ENCODE measurements around the gene RNF5. TPM values are rescaled to one million over a fixed set of nuclear protein-coding genes. Genes with fewer than 3 reads are reported as not detected.

Gene RNF5
- total and polyA plus RNA-seq, 4 donors: 45.2 to 94.4 (median 61.5) TPM

GRCh38 chr6:32146687-32147086 lies 31.5 kb upstream of the RNF5 start:
- Histone ChIP-seq H3K4me3 (no peak overlapping the region), H3K4me1 (ENCODE audit: control insufficient read depth in 5 of 5, insufficient read depth in 5 of 5, low read length in 5 of 5) (peaks cover 0 to 12% (median 2%) of the 10 kb centered on the region in 5 donors), H3K36me3 (ENCODE audit: control insufficient read depth in 4 of 4, insufficient read depth in 4 of 4, low read length in 4 of 4) (no peaks in the 10 kb centered on the region), H3K27me3 (ENCODE audit: control insufficient read depth in 3 of 3, insufficient read depth in 3 of 3, low read length in 2 of 3) (peaks cover 0 to 57% (median 33%) of the 10 kb centered on the region in 3 donors), H3K27ac (ENCODE audit: low read depth in 1 of 2, low read length in 1 of 2) (no peak overlapping the region), H3K9ac (ENCODE audit: insufficient read depth in 1 of 2, low read length in 2 of 2) (no peak overlapping the region), H3K9me3 (ENCODE audit: control insufficient read depth in 4 of 4, insufficient read depth in 3 of 4, low read length in 3 of 4) (peaks cover 0 to 2% (median 0%) of the 10 kb centered on the region in 4 donors)
- WGBS, 2 donors: 47 to 54% methylated on average over 4 of the region's 4 CpGs
- ATAC-seq (ENCODE audit: insufficient read depth, low FRiP score) (no peak), DNase-seq (no peak)
- TF ChIP-seq CTCF (IDR thresholded peaks at IDR 0.05; ENCODE audit: control extremely low read depth, extremely low read depth): no peak

GRCh38 chr6:32147401-32148132 lies 30.6 kb upstream of the RNF5 start:
- Histone ChIP-seq H3K27me3 (ENCODE audit: control insufficient read depth in 3 of 3, insufficient read depth in 3 of 3, low read length in 2 of 3) (peaks cover 0 to 57% (median 40%) of the 10 kb centered on the region in 3 donors), H3K9me3 (ENCODE audit: control insufficient read depth in 4 of 4, insufficient read depth in 3 of 4, low read length in 3 of 4) (peaks cover 0 to 2% (median 0%) of the 10 kb centered on the region in 4 donors), H3K4me3 (no peak overlapping the region), H3K4me1 (ENCODE audit: control insufficient read depth in 5 of 5, insufficient read depth in 5 of 5, low read length in 5 of 5) (peaks cover 0 to 17% (median 7%) of the 10 kb centered on the region in 5 donors), H3K27ac (ENCODE audit: low read depth in 1 of 2, low read length in 1 of 2) (no peak overlapping the region), H3K36me3 (ENCODE audit: control insufficient read depth in 4 of 4, insufficient read depth in 4 of 4, low read length in 4 of 4) (no peaks in the 10 kb centered on the region), H3K9ac (ENCODE audit: insufficient read depth in 1 of 2, low read length in 2 of 2) (no peak overlapping the region)
- DNase-seq (no peak), ATAC-seq (ENCODE audit: insufficient read depth, low FRiP score) (no peak)
- WGBS, 2 donors: 87 to 94% methylated on average over 4 of the region's 4 CpGs
- no peak for TF ChIP-seq CTCF (IDR thresholded peaks at IDR 0.05; ENCODE audit: control extremely low read depth, extremely low read depth)

- Histone ChIP-seq H3K4me1 (ENCODE audit: control insufficient read depth in 5 of 5, insufficient read depth in 5 of 5, low read length in 5 of 5) (peaks cover 2 to 24% (median 11%) of the 10 kb centered on the region in 5 donors), H3K27me3 (ENCODE audit: control insufficient read depth in 3 of 3, insufficient read depth in 3 of 3, low read length in 2 of 3) (peaks cover 0 to 55% (median 42%) of the 10 kb centered on the region in 3 donors), H3K36me3 (ENCODE audit: control insufficient read depth in 4 of 4, insufficient read depth in 4 of 4, low read length in 4 of 4) (no peaks in the 10 kb centered on the region), H3K9ac (ENCODE audit: insufficient read depth in 1 of 2, low read length in 2 of 2) (no peak overlapping the region), H3K27ac (ENCODE audit: low read depth in 1 of 2, low read length in 1 of 2) (no peak overlapping the region), H3K4me3 (no peak overlapping the region), H3K9me3 (ENCODE audit: control insufficient read depth in 4 of 4, insufficient read depth in 3 of 4, low read length in 3 of 4) (peaks cover 0 to 2% (median 0%) of the 10 kb centered on the region in 4 donors)
- DNase-seq (peak; percentile 53 to 73 (median 54)), ATAC-seq (ENCODE audit: insufficient read depth, low FRiP score) (peak; percentile 49)
- no peak for TF ChIP-seq CTCF (IDR thresholded peaks at IDR 0.05; ENCODE audit: control extremely low read depth, extremely low read depth)
- WGBS, 2 donors: 13 to 33% methylated on average over 39 of the region's 39 CpGs
These were observed 29.7 kb upstream of the RNF5 start for GRCh38 chr6:32148289-32149091.
